Hepatocyte (in vitro differentiated cells): Measurements from ENCODE around the gene ANKRD11. TPM values are rescaled to one million over a fixed set of nuclear protein-coding genes. Genes with fewer than 3 reads are reported as not detected.
A peak's percentile ranks its signal among the peaks of the same experiment; 100 is the strongest.

Source experiments
- DNase-seq: peaks from one replicate; pipeline ENCODE4 v3.0.0-alpha.2; 2016; ENCODE audit warnings: low spot score
- H2AFZ ChIP-seq: fragments of 200-600 bp; sonication (generic); 2 replicates; pipeline ENCODE4 v1.6.0; 2016; ENCODE audit warnings: antibody characterized with exemption, mild to moderate bottlenecking
- H3K27ac ChIP-seq: fragments of 200-600 bp; sonication (generic); 2 replicates; pipeline ENCODE4 v1.5.1; 2016; ENCODE audit warnings: mild to moderate bottlenecking
- H3K27me3 ChIP-seq: fragments of 200-600 bp; sonication (generic); 2 replicates; pipeline ENCODE4 v1.6.1; 2016
- H3K36me3 ChIP-seq: fragments of 200-600 bp; sonication (generic); replicated peaks from 2 replicates; pipeline ENCODE4 v1.5.1; 2016; ENCODE audit warnings: low read depth; ENCODE audit not compliant: insufficient read depth
- H3K4me1 ChIP-seq: fragments of 200-600 bp; sonication (generic); 2 replicates; pipeline ENCODE4 v1.5.1; 2016; ENCODE audit warnings: mild to moderate bottlenecking, moderate library complexity; ENCODE audit not compliant: insufficient read depth
- H3K4me2 ChIP-seq: fragments of 200-600 bp; sonication (generic); 2 replicates; pipeline ENCODE4 v1.6.0; 2016
- H3K4me3 ChIP-seq: fragments of 200-600 bp; sonication (generic); 2 replicates; pipeline ENCODE4 v1.5.1; 2016; ENCODE audit warnings: mild to moderate bottlenecking
- H3K79me2 ChIP-seq: fragments of 200-600 bp; sonication (generic); 2 replicates; pipeline ENCODE4 v1.6.0; 2017; ENCODE audit warnings: mild to moderate bottlenecking
- H3K9me2 ChIP-seq: fragments of 200-600 bp; sonication (generic); replicated peaks from 2 replicates; pipeline ENCODE4 v1.6.0; 2017; ENCODE audit warnings: mild to moderate bottlenecking; ENCODE audit not compliant: insufficient read depth
- H3K9me3 ChIP-seq: fragments of 200-600 bp; sonication (generic); 2 replicates; pipeline ENCODE4 v1.5.1; 2016; ENCODE audit warnings: low read depth, mild to moderate bottlenecking
- H4K20me1 ChIP-seq: fragments of 200-600 bp; sonication (generic); 2 replicates; pipeline ENCODE4 v1.6.0; 2016; ENCODE audit warnings: mild to moderate bottlenecking; ENCODE audit not compliant: insufficient read depth, poor library complexity, severe bottlenecking
- CTCF ChIP-seq: fragments of 200-600 bp; sonication (generic); IDR thresholded peaks from 2 replicates; pipeline ENCODE4 v1.5.1; 2016; ENCODE audit warnings: antibody characterized with exemption, mild to moderate bottlenecking; ENCODE audit not compliant: poor library complexity
- EZH2 ChIP-seq: fragments of 200-600 bp; sonication (generic); IDR thresholded peaks from 2 replicates; pipeline ENCODE4 v1.6.1; 2016; ENCODE audit warnings: antibody characterized with exemption, mild to moderate bottlenecking, borderline replicate concordance
- EZH2phosphoT487 ChIP-seq: fragments of 200-600 bp; sonication (generic); IDR thresholded peaks from one replicate; pipeline ENCODE4 v1.6.1; 2018; ENCODE audit warnings: antibody characterized with exemption, mild to moderate bottlenecking, low read depth, moderate library complexity; ENCODE audit not compliant: unreplicated experiment, severe bottlenecking
- WGBS: methylation state at CpG from one replicate; pipeline ENCODE4 v1.1.6; 2016; ENCODE audit warnings: low lambda C conversion rate; ENCODE audit errors: missing lambda C conversion rate; 5-methylcytosine and 5-hydroxymethylcytosine counted together
- polyA plus RNA-seq: library from polyadenylated mRNA; unstranded; fragments of >200 nt; fragmentation: Nextera tagmentation; extraction: Ambion mirVana; gene quantifications from 2 replicates; pipeline ENCODE4 v1.2.1, GENCODE V29; 2016
- total RNA-seq: library from RNA; depleted of rRNA; stranded (reverse); fragments of >200 nt; gene quantifications from 2 replicates; pipeline ENCODE4 v1.2.3, GENCODE V29; 2014

The ANKRD11 gene
- total and polyA plus RNA-seq, 2 experiments from 2014 or later, result 48.7 to 130 TPM

- H3K4me1 ChIP-seq, result peaks cover 36% of the 10 kb centered on the region
These were observed 72.0 kb downstream of the ANKRD11 start for GRCh38 chr16:89418352-89418751.

GRCh38 chr16:89417352-89417751, 73.0 kb downstream of the ANKRD11 start:
- WGBS, result 79% methylated on average over 7 of the region's 7 CpGs
- Histone ChIP-seq H3K9me2 (no peaks in the 10 kb centered on the region), H3K79me2 (peaks cover 94% of the 10 kb centered on the region), H3K27ac (peak overlapping the region; percentile 83), H3K4me2 (peak overlapping the region; percentile 34), H4K20me1 (peaks cover 94% of the 10 kb centered on the region), H3K4me3 (no peak overlapping the region), H3K9me3 (no peaks in the 10 kb centered on the region), H3K27me3 (no peaks in the 10 kb centered on the region), H3K36me3 (no peaks in the 10 kb centered on the region), H3K4me1 (peaks cover 27% of the 10 kb centered on the region), H2AFZ (no peak overlapping the region)
- TF ChIP-seq CTCF (no peak), EZH2phosphoT487 (no peak), EZH2 (no peak)
- DNase-seq, result peak; percentile 56

More at GRCh38 chr16:89418352-89418751, 72.0 kb downstream of the ANKRD11 start:
- no peak for DNase-seq
- Histone ChIP-seq H3K9me3 (no peaks in the 10 kb centered on the region), H2AFZ (no peak overlapping the region), H4K20me1 (peaks cover 94% of the 10 kb centered on the region), H3K27me3 (no peaks in the 10 kb centered on the region), H3K4me2 (no peak overlapping the region), H3K36me3 (no peaks in the 10 kb centered on the region), H3K27ac (peak overlapping the region; percentile 83), H3K4me3 (no peak overlapping the region), H3K9me2 (no peaks in the 10 kb centered on the region), H3K79me2 (peaks cover 94% of the 10 kb centered on the region)
- 76% methylated on average over 7 of the region's 7 CpGs for WGBS
- TF ChIP-seq CTCF (no peak), EZH2 (no peak), EZH2phosphoT487 (no peak)

GRCh38 chr16:89413811-89414585, 76.4 kb downstream of the ANKRD11 start:
- Histone ChIP-seq H3K79me2 (peaks cover 97% of the 10 kb centered on the region), H3K4me2 (no peak overlapping the region), H3K9me3 (no peaks in the 10 kb centered on the region), H3K36me3 (no peaks in the 10 kb centered on the region), H3K27ac (no peak overlapping the region), H3K4me1 (peaks cover 52% of the 10 kb centered on the region), H2AFZ (no peak overlapping the region), H3K27me3 (no peaks in the 10 kb centered on the region), H4K20me1 (peaks cover 98% of the 10 kb centered on the region), H3K4me3 (no peak overlapping the region), H3K9me2 (no peaks in the 10 kb centered on the region)
- no peak for DNase-seq
- WGBS, result 85% methylated on average over 20 of the region's 20 CpGs
- TF ChIP-seq CTCF (no peak), EZH2phosphoT487 (no peak), EZH2 (no peak)
